ENCODE results near the gene KCNAB1.

- TF ChIP-seq NFRKB (IDR thresholded peaks at IDR 0.05) (no peak), ARNT (IDR thresholded peaks at IDR 0.05) (no peak), HDGF (IDR thresholded peaks at IDR 0.05; ENCODE audit: borderline replicate concordance) (no peak), FOXM1 (IDR thresholded peaks at IDR 0.05; ENCODE audit: borderline replicate concordance) (no peak), SP1 (IDR thresholded peaks at IDR 0.05) (no peak), ELF4 (IDR thresholded peaks at IDR 0.05) (no peak), L3MBTL2 (conservative IDR thresholded peaks at IDR 0.05) (no peak)
Observed at GRCh38 chr3:156400062-156400461, 279.7 kb downstream of the KCNAB1 start.

All from HEK293T (cell line).